IMR-90 (cell line): ENCODE results near the gene B4GALNT3.

Source experiments
- CHD1 ChIP-seq: IDR thresholded peaks from 2 replicates; pipeline ENCODE4 v1.6.1; 2012; ENCODE audit warnings: low read depth, low read length, improper control_type of control experiment
- POLR2A ChIP-seq: IDR thresholded peaks from 2 replicates; pipeline ENCODE4 v1.6.1; 2012; ENCODE audit warnings: mild to moderate bottlenecking, low read depth, low read length
- SMC3 ChIP-seq: fragments of 150-350 bp; IDR thresholded peaks from 2 replicates; pipeline ENCODE4 v1.6.1; 2016; ENCODE audit warnings: low read depth, mild to moderate bottlenecking, antibody characterized with exemption, low read length, moderate library complexity
- TF ChIP-seq, protein P1 (sequence below): conservative IDR thresholded peaks from 2 replicates; pipeline ENCODE4 v1.5.1; 2012; ENCODE audit warnings: mild to moderate bottlenecking, low read depth, low read length, improper control_type of control experiment

DNA sequence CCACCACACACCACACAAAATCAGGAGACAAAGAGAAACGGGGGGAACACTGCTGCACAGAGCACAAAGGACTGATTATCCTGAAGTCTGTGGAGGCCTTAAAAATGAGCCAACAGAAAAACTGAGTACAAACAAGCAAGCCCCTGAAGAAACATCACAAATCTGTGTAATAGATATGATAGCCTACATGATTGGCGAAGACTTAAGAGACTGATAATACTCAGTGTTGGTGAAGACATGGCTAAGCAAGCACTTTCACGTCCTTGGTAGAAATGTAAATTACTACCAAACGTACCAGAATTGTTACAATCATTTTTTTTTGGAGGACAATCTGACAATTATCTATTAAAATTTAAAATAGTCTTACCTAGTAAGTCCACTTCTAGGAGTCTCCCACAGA lies 128.9 kb downstream of the B4GALNT3 start:
- TF ChIP-seq, protein P1, sequence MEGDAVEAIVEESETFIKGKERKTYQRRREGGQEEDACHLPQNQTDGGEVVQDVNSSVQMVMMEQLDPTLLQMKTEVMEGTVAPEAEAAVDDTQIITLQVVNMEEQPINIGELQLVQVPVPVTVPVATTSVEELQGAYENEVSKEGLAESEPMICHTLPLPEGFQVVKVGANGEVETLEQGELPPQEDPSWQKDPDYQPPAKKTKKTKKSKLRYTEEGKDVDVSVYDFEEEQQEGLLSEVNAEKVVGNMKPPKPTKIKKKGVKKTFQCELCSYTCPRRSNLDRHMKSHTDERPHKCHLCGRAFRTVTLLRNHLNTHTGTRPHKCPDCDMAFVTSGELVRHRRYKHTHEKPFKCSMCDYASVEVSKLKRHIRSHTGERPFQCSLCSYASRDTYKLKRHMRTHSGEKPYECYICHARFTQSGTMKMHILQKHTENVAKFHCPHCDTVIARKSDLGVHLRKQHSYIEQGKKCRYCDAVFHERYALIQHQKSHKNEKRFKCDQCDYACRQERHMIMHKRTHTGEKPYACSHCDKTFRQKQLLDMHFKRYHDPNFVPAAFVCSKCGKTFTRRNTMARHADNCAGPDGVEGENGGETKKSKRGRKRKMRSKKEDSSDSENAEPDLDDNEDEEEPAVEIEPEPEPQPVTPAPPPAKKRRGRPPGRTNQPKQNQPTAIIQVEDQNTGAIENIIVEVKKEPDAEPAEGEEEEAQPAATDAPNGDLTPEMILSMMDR = no peak
- no peak for TF ChIP-seq POLR2A
- no peak for TF ChIP-seq SMC3
- TF ChIP-seq CHD1 = no peak
